ENCODE measurements around the gene NFAT5.

The NFAT5 gene

GRCh38 chr16:69732101-69732500, 166.3 kb downstream of the NFAT5 start:
- DNase-seq (ENCODE audit: low spot score) (no peak), FAIRE-seq (no peak)

GRCh38 chr16:69741519-69741918, 175.8 kb downstream of the NFAT5 start:
- FAIRE-seq: no peak
- peak; percentile 40 for DNase-seq (ENCODE audit: low spot score)

- DNase-seq (ENCODE audit: low spot score) (no peak), FAIRE-seq (no peak)
These were observed 176.5 kb downstream of the NFAT5 start for GRCh38 chr16:69741951-69742904.

- no peak for FAIRE-seq
- no peak for DNase-seq (ENCODE audit: low spot score)
These were observed 178.8 kb downstream of the NFAT5 start for GRCh38 chr16:69744363-69745231.

- no peak for FAIRE-seq
- DNase-seq (ENCODE audit: low spot score): no peak
These were observed 179.5 kb downstream of the NFAT5 start for GRCh38 chr16:69745232-69745612.

- FAIRE-seq (no peak), DNase-seq (ENCODE audit: low spot score) (no peak)
These were observed 180.2 kb downstream of the NFAT5 start for GRCh38 chr16:69745959-69746358.

- FAIRE-seq (no peak), DNase-seq (ENCODE audit: low spot score) (no peak)
These were observed 181.3 kb downstream of the NFAT5 start for GRCh38 chr16:69747115-69747514.

- FAIRE-seq (no peak), DNase-seq (ENCODE audit: low spot score) (no peak)
These were observed 183.1 kb downstream of the NFAT5 start for GRCh38 chr16:69748694-69749345.

GRCh38 chr16:69754143-69754468, 188.3 kb downstream of the NFAT5 start:
- no peak for FAIRE-seq
- DNase-seq (ENCODE audit: low spot score): no peak
